Adrenal gland (tissue), 5 donors: Measurements from ENCODE around the gene METTL16.

Source experiments
- POLR2A ChIP-seq, 2 donors: fragments of 450-650 bp; IDR thresholded peaks; one replicate each; pipeline ENCODE4 v1.6.1; 2017; ENCODE audit warnings: antibody characterized with exemption in 2 of 2, mild to moderate bottlenecking in 2 of 2, moderate library complexity in 1 of 2
- TF ChIP-seq, protein P1 (sequence below), 6 experiments: fragments of 450-650 bp in 4 of 6; fragments of 200-600 bp in 2 of 6; sonication (generic) in 1 of 6; IDR thresholded peaks; 1 replicate in 5 of 6; 2 replicates in 1 of 6; pipeline versions ENCODE4 v1.5.1 to v1.8.0; 2016 to 2021; ENCODE audit warnings: antibody characterized with exemption in 6 of 6, mild to moderate bottlenecking in 2 of 6, moderate library complexity in 1 of 6
- donor health status: DM: no; HTN: no; CAD: no.

DNA sequence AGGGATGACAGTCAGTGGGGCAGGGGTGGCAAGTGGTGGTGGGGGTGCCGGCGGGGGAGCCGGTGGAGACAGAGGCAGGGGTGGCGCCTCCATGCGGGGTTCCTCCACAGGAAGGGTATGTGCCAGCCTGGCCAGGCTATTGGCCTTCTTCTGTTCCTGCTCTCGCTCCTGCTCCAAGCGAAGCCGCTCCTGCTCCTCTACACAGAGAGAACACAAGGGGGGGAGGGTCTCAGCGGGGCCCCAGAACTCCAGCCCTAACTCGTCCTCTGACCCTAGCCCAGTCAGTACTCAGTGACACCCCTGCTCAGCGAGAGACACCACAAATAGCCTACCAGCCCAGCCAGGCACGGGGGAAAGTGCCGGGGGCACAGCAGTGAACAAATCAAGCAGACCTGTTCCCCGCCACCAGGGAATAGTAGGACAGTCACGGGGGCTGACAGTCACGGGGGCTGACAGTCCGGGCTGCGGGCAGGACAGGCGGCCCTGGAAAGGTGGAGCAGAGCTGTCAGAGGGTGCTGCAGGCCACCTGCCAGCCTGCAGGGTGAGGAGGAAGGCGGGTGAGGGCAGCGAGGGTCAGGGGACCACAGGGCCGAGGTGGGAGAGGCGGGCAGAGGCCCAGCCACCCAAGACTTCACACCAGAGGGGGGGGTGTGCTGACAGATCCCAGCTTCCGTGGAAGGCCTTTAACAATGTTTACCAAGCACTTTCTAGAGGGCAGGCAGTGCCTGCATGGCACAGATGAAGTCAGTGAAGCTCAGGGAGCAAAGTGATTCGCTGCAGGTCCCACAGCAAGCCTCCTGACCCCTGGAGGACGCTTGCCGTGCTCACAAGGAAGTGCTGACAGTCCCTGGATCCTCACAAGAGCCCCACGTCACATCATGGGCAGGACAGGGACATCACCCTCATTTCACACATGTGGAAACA is 116.2 kb downstream of the METTL16 start:
- TF ChIP-seq, protein P1, sequence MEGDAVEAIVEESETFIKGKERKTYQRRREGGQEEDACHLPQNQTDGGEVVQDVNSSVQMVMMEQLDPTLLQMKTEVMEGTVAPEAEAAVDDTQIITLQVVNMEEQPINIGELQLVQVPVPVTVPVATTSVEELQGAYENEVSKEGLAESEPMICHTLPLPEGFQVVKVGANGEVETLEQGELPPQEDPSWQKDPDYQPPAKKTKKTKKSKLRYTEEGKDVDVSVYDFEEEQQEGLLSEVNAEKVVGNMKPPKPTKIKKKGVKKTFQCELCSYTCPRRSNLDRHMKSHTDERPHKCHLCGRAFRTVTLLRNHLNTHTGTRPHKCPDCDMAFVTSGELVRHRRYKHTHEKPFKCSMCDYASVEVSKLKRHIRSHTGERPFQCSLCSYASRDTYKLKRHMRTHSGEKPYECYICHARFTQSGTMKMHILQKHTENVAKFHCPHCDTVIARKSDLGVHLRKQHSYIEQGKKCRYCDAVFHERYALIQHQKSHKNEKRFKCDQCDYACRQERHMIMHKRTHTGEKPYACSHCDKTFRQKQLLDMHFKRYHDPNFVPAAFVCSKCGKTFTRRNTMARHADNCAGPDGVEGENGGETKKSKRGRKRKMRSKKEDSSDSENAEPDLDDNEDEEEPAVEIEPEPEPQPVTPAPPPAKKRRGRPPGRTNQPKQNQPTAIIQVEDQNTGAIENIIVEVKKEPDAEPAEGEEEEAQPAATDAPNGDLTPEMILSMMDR (IDR thresholded peaks at IDR 0.05): no peak
- TF ChIP-seq POLR2A (IDR thresholded peaks at IDR 0.05): no peak
